HG02938 (cell line): Measurements from ENCODE around the gene CAMKV.
"Not testable (repeated sequence)": the region's sequence is repeated elsewhere in the genome, so short reads cannot be mapped to it uniquely, and the experiment has no call there.

Experiments
- ATAC-seq: cut with Tn5 transposase; IDR thresholded peaks from one replicate; pipeline ENCODE4 v1.9.1; 2021; ENCODE audit warnings: mild to moderate bottlenecking, moderate library complexity; ENCODE audit not compliant: unreplicated experiment

The CAMKV gene, protein sequence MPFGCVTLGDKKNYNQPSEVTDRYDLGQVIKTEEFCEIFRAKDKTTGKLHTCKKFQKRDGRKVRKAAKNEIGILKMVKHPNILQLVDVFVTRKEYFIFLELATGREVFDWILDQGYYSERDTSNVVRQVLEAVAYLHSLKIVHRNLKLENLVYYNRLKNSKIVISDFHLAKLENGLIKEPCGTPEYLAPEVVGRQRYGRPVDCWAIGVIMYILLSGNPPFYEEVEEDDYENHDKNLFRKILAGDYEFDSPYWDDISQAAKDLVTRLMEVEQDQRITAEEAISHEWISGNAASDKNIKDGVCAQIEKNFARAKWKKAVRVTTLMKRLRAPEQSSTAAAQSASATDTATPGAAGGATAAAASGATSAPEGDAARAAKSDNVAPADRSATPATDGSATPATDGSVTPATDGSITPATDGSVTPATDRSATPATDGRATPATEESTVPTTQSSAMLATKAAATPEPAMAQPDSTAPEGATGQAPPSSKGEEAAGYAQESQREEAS

DNA sequence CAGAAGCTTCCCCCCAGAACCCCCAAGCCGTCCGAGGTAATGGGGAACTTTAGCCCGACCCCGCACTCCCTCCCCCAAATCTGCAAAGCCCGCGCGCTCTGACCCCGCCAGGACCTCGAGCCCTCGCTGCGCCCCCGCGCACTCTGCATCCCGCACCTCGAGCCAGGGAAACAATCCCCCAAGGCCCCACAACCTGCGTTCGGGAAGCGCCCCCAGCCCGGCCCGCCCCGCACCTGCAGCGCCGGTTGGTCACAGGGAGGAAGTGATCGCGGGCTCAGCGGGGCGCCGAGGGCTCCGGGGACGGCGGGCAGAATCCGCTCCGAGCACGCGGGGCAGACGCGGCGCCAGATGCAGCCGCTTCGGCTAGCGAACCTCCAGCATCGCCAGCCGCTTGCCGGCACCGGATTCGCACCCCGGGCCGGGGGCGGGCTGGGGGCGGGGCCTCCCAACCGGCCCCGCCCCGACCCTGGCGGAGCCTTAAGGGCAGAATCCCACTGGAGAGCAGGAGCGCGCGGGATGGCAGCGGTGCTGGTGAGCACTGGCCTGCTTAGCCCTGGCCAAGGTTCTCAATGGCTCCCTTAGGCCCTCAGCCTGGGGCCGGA is at the start of gene CAMKV:
Gene CAMKV (minus strand): TSS at position 382 of the 602 bp plus-strand sequence. CDS start 7,518 bp downstream, outside the sequence.
- ATAC-seq = no peak

DNA sequence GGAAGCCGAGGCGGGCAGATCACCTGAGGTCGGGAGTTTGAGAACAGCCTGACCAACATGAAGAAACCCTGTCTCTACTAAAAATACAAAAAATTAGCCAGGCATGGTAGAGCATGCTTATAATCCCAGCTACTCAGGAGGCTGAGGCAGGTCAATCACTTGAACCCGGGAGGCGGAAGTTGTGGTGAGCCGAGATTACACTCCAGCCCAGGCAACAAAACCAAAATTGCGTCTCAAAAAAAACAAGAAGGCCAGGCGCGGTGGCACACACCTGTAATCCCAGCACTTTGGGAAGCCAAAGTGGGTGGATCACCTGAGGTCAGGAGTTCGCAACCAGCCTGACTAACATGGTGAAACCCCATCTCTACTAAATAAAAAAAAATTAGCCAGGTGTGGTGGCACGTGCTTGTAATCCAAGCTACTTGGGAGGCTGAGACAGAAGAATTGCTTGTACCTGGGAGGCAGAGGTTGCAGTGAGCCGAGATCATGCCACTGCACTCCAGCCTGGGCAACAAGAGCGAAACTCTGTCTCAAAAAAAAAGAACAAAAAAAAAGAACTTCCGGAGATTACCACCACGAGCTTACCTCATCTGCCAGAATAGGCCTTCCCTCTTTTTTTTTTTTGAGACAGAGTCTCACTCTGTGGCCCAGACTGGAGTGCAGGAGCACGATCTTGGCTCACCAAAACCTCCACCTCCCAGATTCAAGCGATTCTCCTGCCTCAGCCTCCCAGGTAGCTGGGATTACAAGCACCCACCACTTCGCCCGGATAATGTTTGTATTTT is 48.3 kb upstream of the CAMKV start:
- ATAC-seq = not testable (repeated sequence)

DNA sequence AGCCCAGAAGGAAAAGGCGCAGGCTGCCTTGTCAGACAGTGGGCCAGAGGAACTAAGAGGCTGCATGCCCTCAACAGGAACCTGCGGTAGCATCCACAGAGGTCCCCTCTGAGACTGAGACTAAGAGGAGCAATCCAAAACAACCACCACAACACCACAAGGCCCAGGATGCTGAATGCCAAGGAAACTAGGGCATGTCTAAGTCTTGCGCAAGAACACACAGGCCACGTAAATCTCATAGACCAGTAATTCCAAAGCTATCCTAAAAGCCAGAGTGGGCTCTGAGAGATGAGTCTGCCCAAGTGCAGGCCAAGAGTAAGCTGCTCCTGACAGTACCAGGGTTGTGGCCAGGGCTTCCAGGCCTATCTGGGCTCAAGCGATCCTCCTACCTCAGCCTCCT is 47.0 kb upstream of the CAMKV start:
- ATAC-seq = no peak

DNA sequence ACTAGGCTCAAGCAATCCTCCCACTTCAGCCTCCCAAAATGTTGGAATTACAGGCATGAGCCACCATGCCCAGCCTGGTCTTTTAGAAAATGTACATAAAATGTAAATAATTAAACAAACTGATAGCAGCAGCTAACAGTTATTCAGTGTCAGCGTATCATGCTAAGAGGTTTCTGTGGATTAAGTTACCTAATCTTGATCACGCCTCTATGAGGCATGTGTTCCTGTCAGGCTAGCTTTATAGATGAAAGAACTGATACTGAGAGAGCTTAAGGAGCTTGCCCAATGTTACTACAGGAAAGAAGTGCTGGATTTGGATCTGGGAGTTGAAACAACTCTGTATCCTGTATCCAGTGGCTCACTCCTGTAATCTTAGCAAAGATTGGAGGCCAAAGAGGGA is 45.2 kb upstream of the CAMKV start:
- no peak for ATAC-seq

DNA sequence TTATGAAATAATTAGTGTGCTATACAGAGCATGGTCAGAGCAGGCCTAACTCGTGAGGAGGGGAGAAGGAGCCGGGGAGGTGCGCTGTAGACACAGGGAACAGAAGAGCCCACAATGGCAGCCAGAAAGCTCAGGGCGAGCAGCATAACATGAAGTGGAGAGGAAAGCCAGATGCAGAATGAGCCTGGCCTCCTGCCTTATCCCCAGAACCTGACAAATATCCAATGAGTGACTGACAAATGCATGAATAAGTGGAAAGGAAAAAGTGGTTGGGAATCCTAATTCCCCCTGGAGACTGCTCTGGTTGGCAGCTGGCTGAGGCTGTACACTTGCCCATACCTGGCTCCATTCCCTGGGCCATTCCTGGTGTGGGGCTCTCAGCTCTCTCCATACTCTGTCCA is 43.2 kb upstream of the CAMKV start:
- no peak for ATAC-seq

DNA sequence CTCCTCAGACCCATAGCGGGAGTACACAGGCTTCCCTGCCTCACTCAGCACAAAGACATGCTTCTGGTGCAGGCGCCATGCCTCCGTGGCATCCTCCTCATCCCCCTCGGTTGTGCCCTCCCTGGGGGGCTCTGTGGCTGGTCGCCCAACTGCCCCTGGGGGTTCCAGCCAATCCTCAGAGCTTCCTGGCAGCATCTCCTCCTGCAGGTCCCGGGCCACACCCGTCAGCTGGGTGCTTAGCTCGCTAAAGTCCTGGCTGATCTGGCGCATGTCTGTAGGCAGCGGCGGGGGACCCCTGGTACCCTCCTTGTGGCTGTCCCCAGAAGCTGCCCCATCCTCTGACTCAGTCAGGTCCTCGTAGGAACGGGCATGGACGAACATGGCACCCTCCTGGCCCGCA is 41.9 kb upstream of the CAMKV start:
- ATAC-seq = no peak

DNA sequence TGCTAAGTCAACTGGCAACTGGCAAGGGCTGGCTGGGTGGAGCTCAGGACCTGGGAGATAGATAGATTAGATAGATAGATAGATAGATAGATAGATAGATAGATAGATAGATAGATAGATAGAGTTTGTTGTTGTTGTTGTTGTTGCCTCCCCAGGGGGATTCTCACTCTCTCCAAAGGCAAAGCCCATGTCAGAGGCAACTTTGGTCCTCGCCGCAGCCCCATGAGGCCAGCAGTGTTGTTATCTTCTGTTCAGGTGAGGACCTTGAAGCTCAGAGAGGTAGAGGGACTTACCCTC is 41.4 kb upstream of the CAMKV start:
- no peak for ATAC-seq

DNA sequence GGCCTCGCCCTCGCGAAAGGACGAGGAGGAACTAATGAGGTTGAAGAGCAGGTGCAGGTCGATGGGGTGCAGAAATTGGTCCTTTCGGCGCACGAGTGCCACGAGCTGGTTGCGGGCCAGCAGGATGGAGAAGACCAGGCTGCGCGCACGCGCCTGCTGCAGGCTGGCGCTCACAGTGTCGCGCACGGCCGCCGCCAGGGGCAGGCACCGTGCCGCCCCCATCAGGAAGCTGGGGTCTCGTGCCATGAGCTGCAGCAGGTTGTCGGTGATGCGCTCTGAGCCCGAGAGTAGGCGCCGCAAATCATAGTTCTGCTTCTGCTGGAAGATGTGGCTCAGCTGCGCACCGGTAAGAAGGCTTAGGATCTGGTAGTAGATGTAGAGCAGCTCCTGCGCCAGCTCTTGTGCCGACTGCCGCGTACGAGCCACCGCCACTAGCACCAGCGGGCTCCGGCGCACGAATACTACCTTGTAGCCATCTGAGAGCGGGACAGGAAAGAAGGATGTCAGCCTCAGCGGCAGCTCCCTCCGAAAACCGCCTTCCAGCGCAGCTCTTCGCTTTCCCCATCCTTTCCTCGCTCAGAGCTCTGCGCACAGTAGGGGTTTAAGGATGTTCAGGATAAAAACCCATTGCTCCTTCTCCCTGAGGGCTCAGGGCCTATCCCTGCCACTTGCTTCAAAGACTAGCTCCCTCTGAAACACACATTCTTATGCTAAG is 40.9 kb upstream of the CAMKV start:
- ATAC-seq = no peak

DNA sequence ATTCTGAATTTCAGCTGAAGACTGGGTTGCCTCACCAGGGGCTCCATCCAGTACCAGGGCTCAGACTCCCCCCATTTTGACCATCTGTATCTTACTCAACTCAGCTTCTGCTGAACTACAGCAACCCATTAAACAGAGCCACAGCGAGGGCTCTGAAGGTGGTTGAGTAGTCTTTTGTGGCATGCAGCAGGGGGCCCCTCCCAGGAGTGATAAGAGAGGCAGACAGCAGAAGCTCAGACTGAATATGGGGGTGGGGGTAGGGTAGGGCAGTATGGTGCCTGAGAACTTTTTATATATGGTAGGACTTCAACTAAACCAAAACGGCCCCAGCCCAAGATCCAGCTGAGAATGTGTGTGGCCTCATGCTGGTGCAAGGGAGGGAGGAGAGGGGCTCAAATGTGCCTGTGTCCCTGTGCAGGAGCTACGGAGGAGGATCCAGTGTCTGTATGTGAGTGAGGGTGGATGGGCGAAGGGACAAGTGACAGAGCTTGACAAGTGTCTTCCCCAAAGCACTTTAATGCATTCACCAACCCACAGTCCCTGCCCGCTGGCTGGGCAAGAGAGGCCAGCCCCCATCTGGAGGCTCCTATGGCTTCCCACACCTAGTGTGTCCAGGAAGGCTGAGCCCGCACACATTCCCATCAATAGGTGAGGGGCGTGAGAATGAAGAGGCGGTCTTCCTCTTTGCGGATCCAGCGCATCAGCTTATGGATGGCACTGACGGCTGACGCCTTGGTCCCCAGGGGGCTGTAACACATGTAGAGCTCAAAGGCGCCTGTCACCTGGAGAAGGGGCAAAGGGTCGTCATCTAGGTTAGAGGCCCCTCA is 38.9 kb upstream of the CAMKV start:
- ATAC-seq = no peak

DNA sequence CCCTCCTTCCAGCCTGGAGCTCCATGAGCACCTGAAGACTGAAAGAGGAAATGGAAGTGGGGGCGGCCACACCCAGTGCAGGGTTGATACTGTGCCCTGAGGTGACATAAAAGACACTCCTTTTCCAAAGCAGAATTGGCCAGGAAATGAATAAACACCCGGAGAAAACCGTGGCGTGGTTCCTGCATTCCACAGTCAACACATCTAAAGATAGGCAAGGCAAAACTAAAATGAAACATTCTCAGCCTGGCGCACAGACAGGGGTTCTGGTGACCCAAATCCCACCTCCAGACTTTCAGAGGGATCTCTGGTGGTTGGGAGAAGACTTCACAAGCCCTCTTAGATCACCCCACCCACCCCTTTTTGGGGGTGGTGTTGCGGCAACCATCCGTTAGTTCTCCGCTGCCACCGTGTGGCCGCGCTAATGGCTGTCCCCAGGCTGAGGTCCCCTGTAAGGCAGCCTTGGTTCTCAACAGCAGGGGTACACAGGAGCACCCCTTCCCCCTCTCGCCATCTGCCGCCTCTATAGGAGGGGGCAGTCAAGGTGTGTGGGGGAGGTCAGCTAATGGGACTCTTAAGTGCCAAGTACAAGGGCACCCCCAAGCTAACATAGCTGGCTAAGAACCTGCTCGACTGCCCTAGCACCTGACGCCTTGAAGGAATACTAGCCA is 36.5 kb upstream of the CAMKV start:
- no peak for ATAC-seq

DNA sequence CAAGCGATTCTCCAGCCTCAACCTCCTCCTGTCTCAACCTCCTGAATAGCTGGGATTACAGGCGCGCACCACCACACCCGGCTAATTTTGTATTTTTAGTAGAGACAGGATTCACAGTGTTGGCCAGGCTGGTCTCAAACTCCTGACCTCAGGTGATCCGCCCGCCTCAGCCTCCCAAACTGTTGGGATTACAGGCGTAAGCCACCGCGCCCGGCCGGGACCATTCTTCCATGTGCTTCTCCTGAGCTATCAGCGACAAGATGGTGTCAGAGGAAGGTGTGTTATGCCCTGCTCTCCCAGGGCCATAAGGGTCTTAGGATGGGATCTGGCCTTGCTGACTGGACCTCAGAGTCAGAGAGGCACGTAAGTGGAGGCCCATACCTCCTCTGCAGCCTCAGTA is 34.7 kb upstream of the CAMKV start:
- ATAC-seq = not testable (repeated sequence)

DNA sequence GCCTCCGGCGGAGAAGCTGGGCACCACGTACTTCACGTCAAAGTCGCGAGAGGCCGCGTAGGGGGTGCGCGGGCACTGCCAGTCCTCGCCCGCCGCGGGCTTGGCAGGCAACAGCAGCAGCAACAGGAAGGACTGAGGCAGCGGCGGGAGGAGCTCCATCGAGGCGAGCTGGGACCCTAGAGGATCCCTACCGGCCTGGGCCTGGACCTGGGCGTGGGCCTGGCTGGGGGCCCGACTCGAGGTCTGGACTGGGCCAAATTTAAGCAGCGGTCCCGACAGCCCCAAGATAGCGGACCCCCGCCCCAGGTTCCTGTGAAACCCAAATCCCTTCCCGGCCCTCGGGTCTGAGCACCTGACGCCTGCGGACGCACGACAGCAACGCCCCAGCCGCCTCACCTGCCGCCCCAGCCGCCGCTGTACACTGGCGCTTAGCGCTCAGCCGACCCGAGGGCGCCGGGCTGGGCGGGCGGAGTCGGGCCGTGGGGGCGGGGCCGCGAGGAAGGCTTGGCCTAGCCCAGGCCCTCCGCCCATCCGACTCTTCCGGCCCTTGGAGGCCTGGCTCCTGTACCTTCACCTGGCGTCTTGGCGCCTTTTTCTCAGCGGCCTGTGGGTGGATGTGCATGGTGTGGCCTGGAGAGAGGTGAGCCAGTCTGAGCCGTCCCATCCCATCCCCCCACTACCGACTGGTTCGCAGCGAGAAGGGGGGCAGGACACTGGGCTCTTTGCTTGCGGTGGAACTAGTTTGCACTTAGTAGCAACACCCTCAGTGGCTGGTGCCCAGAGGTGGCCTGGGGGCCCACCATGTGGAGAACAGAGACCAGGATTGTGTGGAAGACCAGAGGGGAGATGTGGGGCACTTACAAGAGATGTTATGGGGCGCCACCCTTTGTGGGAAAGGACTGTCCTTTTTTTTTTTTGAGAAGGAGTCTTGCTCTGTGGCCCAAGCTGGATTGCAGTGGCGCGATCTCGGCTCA is 34.0 kb upstream of the CAMKV start, which contains the start of gene MST1R:
Gene MST1R (minus strand): TSS at position 423 of the 974 bp plus-strand sequence. CDS start 264 bp downstream, at position 159.
- no peak for ATAC-seq

DNA sequence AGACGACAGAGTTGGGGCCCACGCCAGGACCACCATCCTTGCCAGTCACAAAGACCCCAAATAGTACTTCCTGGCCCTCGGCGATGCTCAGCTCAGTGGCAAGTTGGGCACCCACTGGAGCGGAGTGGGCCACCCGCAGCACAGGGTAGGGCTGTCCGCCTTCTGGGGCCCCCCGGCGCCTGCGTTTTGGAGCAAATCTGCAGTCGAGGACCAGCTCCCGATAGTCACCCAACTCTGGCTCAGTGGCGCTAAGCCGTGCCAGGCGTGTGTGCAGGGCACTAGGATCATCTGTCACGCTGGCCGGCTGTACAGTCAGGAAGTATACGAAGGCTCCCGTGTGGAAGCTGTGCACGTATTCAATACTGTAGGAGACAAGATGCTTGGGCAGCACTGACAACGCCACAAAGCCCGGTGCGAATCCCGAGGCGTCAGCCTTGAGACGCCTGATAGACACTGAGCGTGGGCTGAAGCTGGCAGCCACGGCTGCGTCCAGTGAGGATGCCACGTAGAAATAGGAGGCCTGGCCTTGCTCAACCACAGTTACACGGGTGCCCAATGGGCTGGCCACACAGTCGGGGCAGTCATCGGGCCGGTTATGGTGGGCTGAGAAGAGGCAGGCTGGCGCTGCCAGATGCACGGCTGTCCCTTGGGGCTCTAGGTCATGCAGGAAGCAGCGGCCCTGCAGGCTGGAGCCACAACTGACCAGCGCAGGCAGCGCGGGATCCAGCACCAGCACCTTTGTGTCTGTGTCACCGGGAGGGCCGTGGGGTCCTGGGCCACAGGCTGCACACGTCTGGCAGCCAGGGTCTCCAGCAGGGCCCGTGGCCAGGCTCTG is 33.0 kb upstream of the CAMKV start:
- ATAC-seq = no peak

DNA sequence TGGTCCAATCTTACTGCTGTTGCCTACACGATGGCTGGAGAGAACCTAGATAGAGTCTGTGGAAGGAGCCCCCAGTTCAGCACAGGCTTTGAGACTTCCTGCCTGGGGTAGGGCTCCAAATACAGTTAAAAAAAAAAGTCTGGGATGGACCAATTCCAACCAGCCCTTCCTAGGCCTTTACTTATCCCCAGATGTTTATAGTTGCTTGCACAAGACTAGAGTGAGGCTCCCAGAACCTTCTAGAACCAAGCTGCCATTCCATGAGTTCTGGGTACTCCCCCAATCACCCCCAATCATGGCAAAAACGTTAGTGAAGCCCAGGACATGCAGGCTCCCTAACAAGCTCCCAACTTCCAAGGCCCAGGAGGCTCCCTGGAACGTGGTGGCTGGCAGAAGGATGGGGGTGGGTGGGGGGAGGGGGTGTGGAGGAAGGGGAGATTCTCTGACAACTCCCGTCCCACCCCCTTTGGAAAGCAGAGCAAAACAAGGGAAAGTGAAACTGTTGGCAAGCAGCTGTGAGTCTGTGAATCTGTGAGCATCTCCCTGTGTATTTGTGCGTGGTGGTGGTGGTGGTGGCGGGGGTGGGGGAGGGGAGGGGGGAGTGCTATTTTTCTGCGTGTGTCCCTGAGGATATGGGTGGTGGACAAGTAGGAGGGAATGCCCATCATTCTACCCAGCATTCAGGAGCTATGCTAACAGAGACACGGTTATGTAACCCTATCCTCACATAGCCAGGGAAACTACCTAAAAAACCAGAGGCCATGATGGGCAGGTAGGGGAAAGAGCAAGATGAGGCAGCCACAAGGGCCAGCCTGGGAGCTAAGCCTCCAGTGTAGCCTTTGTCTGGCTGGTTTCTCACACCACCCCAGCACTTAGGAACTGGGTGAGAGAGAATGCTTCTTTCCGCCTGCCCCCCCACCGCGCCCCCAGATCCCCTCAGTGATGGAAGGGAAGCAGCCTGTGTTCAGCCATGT is 31.9 kb upstream of the CAMKV start:
- no peak for ATAC-seq

DNA sequence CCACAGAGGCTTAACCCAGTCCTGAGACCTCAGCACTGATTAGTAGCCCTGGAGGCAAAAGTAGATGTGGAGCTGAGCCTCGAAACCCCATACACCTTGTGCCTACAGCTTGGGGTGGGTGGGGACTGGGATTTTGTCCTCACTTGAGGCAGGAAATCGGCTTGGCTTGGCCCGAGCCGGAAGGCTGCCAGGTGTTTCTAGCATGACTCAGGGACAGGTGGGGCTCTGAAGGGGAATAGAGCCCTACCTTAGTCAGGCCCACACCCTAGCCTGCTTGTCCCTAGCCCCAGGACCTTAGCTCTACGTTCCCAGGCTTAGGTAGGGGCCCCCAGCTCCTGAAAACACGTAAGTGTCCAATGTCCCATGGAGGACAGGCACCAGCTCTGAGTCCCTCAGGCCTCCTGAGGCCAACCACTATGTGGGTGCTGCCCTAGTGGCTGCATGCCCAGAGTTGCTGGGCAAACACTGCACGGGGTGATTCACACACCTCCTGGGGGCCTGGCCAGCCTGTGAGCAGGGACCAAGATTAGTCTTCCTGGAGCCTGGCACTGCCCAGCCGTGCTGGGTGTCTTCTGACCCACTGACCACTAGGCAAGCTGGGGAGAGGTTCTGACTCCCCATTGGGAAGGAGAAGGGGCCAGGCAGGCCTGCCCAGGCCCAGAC is 30.9 kb upstream of the CAMKV start:
- ATAC-seq = no peak

DNA sequence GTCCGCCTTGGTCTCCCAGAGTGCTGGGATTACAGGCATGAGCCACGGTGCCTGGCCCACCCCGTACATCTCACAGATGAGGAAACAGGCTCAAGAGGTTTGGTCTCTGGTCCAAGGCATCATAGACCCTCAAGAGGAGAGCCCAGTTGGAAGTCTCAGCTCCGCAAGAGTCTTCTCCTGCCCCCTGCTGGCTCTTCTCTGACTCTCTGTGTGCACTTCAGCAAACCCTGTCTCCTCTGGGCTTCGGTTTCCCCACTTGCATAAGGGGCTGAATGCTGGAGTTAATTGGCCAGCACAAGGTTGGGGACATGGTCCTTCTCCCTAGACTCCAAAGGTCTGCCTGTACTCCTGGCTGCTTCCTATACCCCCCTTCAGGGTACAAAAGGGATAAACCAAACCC is 30.1 kb upstream of the CAMKV start:
- ATAC-seq = no peak
